Measurements from ENCODE around the gene GALNTL6. TPM values are rescaled to one million over a fixed set of nuclear protein-coding genes. Genes with fewer than 3 reads are reported as not detected.

Gene GALNTL6
- total and polyA plus RNA-seq, 2 experiments from 2014 or later, result 0.38 to 0.40 TPM

GRCh38 chr4:173008436-173008835, 1195.2 kb downstream of the GALNTL6 start:
- H3K36me3 ChIP-seq (ENCODE audit: insufficient read depth), result no peaks in the 10 kb centered on the region
- H3K27ac Mint-ChIP-seq, result no peak overlapping the region
- no peaks in the 10 kb centered on the region for H3K27me3 ChIP-seq (ENCODE audit: insufficient read depth)
- H3K4me1 ChIP-seq (ENCODE audit: insufficient read depth), result peaks cover 4% of the 10 kb centered on the region
- TF ChIP-seq EZH2 (IDR thresholded peaks at IDR 0.05; ENCODE audit: low read depth, unreplicated experiment) (no peak), REST (IDR thresholded peaks at IDR 0.05; ENCODE audit: unreplicated experiment) (no peak), NANOG (IDR thresholded peaks at IDR 0.05; ENCODE audit: borderline replicate concordance) (no peak), ZNF114 (CRISPR knock-in tag; IDR thresholded peaks at IDR 0.05) (no peak), EZH2phosphoT487 (IDR thresholded peaks at IDR 0.05; ENCODE audit: unreplicated experiment) (no peak), JUNB (IDR thresholded peaks at IDR 0.05; ENCODE audit: unreplicated experiment) (no peak), POLR2AphosphoS5 (IDR thresholded peaks at IDR 0.05; ENCODE audit: low read depth) (no peak), CTCF (conservative IDR thresholded peaks at IDR 0.05; ENCODE audit: low read depth in 2 of 2) (no peak), CREB1 (CRISPR knock-in tag; IDR thresholded peaks at IDR 0.05; ENCODE audit: low read depth) (no peak), STAT1 (IDR thresholded peaks at IDR 0.05; ENCODE audit: unreplicated experiment) (no peak)
- TF ChIP-seq, protein P1, sequence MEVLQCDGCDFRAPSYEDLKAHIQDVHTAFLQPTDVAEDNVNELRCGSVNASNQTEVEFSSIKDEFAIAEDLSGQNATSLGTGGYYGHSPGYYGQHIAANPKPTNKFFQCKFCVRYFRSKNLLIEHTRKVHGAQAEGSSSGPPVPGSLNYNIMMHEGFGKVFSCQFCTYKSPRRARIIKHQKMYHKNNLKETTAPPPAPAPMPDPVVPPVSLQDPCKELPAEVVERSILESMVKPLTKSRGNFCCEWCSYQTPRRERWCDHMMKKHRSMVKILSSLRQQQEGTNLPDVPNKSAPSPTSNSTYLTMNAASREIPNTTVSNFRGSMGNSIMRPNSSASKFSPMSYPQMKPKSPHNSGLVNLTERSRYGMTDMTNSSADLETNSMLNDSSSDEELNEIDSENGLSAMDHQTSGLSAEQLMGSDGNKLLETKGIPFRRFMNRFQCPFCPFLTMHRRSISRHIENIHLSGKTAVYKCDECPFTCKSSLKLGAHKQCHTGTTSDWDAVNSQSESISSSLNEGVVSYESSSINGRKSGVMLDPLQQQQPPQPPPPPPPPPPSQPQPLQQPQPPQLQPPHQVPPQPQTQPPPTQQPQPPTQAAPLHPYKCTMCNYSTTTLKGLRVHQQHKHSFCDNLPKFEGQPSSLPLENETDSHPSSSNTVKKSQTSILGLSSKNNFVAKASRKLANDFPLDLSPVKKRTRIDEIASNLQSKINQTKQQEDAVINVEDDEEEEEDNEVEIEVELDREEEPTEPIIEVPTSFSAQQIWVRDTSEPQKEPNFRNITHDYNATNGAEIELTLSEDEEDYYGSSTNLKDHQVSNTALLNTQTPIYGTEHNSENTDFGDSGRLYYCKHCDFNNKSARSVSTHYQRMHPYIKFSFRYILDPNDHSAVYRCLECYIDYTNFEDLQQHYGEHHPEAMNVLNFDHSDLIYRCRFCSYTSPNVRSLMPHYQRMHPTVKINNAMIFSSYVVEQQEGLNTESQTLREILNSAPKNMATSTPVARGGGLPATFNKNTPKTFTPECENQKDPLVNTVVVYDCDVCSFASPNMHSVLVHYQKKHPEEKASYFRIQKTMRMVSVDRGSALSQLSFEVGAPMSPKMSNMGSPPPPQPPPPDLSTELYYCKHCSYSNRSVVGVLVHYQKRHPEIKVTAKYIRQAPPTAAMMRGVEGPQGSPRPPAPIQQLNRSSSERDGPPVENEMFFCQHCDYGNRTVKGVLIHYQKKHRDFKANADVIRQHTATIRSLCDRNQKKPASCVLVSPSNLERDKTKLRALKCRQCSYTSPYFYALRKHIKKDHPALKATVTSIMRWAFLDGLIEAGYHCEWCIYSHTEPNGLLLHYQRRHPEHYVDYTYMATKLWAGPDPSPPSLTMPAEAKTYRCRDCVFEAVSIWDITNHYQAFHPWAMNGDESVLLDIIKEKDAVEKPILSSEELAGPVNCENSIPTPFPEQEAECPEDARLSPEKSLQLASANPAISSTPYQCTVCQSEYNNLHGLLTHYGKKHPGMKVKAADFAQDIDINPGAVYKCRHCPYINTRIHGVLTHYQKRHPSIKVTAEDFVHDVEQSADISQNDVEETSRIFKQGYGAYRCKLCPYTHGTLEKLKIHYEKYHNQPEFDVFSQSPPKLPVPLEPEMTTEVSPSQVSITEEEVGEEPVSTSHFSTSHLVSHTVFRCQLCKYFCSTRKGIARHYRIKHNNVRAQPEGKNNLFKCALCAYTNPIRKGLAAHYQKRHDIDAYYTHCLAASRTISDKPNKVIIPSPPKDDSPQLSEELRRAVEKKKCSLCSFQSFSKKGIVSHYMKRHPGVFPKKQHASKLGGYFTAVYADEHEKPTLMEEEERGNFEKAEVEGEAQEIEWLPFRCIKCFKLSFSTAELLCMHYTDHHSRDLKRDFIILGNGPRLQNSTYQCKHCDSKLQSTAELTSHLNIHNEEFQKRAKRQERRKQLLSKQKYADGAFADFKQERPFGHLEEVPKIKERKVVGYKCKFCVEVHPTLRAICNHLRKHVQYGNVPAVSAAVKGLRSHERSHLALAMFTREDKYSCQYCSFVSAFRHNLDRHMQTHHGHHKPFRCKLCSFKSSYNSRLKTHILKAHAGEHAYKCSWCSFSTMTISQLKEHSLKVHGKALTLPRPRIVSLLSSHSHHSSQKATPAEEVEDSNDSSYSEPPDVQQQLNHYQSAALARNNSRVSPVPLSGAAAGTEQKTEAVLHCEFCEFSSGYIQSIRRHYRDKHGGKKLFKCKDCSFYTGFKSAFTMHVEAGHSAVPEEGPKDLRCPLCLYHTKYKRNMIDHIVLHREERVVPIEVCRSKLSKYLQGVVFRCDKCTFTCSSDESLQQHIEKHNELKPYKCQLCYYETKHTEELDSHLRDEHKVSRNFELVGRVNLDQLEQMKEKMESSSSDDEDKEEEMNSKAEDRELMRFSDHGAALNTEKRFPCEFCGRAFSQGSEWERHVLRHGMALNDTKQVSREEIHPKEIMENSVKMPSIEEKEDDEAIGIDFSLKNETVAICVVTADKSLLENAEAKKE (CRISPR knock-in tag; IDR thresholded peaks at IDR 0.05), result no peak
- TF ChIP-seq, protein P2, sequence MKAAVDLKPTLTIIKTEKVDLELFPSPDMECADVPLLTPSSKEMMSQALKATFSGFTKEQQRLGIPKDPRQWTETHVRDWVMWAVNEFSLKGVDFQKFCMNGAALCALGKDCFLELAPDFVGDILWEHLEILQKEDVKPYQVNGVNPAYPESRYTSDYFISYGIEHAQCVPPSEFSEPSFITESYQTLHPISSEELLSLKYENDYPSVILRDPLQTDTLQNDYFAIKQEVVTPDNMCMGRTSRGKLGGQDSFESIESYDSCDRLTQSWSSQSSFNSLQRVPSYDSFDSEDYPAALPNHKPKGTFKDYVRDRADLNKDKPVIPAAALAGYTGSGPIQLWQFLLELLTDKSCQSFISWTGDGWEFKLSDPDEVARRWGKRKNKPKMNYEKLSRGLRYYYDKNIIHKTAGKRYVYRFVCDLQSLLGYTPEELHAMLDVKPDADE (IDR thresholded peaks at IDR 0.05), result no peak
- no peaks in the 10 kb centered on the region for H3K27me3 Mint-ChIP-seq (ENCODE audit: insufficient read depth, low read depth, poor library complexity)
- H3K4me1 Mint-ChIP-seq, result peaks cover 8% of the 10 kb centered on the region; the same call in 2 of the 3 replicates
- peak overlapping the region; percentile 73; the same call in 1 of the 2 replicates for H2AFZ ChIP-seq
- H3K4me2 ChIP-seq, result no peak overlapping the region
- H3K36me3 Mint-ChIP-seq (ENCODE audit: low read depth), result no peaks in the 10 kb centered on the region
- H3K4me3 ChIP-seq, result no peak overlapping the region
- no peaks in the 10 kb centered on the region for H4K20me1 ChIP-seq (replicated peaks; ENCODE audit: insufficient read depth)
- H3K9me3 Mint-ChIP-seq, result no peaks in the 10 kb centered on the region
- DNase-seq (ENCODE audit: low spot score), result no peak
- no peak overlapping the region for H3K4me3 Mint-ChIP-seq
- no peaks in the 10 kb centered on the region for H3K9me2 ChIP-seq (ENCODE audit: insufficient read depth)
- ATAC-seq, result no peak
- no peak overlapping the region for H3K27ac ChIP-seq (ENCODE audit: low read depth)
- no peaks in the 10 kb centered on the region for H3F3A ChIP-seq (replicated peaks; ENCODE audit: low read depth)
- H3K79me2 ChIP-seq (replicated peaks; ENCODE audit: insufficient read depth), result no peaks in the 10 kb centered on the region
